NCI-H2227 (cell line): ENCODE measurements around the gene AMER1.

Experiments used
- DNase-seq: peaks from one replicate; lab custom pipeline; 2025; ENCODE audit not compliant: unreplicated experiment; lab: John Stamatoyannopoulos, UW

The AMER1 gene

DNA sequence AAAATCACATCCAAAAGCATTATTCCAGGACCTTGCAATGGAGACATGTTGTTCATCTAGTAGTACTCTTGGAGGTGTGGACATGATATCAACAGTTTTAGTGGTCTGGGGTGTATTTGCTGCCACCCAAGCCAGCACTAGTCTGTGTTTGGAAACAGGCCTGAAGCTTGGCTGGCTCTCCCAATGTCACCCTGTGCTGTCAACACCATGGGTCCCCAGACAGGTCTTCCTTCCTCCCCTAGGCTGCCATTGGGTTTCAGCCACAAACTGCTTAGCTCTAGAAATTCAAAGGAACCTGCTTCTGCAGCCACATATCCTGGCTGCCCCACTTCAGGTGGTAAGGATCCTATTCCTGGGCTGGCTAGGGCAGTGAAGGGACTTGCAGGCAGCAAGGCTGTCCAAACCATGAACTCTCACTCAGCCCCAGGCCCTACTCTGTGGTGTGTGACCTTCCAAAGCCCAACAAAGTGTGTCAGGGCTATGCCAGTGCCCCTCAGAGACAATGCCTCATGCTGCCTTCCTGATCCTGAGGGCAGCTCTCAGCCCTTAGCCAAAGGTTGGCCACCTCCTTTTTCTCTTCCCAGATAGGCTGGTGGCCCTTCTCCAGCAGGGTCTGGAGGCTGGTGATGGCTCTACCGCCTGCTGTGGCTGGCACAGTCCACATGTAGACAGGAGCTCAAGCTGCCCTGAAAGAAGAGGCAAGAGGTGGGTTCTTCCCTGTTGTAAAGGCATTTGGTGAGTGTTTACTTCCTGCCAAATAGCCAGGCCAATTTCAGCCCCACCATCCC lies 18.3 kb downstream of the AMER1 start:
- DNase-seq, result no peak

DNA sequence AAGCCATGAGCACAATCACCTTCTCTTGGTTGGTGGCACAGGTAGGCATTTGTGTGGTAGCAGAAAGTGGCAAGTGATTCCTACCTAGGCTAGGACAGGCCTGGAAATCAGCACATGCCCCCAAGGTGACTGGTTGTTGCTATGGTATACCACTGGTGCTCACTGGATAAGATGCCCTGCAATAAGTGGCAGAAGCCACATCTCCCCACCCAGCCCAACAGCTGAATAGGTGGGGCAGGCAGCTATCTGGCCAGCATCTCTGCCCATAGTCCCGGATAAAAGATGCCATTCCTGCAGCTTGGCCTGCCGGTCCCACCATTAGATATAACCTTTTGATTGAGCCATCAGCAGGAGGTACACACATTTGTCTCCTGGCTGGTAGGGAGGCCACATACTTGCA lies 21.1 kb downstream of the AMER1 start:
- no peak for DNase-seq

DNA sequence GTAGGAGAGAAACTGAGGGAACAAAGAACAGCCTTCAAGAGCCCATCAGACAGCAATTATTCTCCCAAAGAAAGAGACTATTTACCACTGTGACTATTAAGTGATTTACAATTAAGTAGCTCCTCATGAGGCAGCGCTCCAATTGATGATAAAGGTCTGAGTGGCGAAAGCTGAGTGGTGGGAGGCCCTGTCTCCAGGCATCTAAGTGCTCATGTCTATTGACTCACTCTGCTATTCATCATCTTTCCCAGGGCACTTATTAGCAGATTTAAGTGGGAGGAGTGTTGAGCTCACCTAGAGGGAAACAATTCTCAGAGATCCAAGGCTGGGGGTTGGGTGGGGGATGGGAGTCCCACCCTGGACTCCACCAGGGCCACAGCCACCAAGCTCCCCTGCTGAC lies 23.3 kb downstream of the AMER1 start:
- peak; percentile 57 for DNase-seq

DNA sequence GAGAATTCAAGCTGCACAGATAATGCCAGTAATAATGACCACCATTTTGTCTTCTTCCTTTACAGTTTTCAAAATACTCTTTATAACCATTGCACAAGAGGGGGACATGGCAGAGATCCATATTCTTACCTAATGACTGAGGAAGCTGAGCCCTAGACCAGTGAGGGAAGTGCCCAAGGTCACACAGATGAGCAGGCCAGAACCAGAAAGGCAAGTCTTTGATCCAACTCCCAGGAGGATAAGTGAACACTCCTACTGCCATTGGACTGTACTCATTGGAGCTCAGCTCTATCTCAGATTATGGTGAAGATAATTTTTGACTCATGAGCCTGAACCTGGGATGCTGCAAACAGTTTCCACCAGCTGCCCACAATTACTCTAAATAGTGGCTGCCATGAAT lies 28.6 kb downstream of the AMER1 start:
- DNase-seq, result no peak

DNA sequence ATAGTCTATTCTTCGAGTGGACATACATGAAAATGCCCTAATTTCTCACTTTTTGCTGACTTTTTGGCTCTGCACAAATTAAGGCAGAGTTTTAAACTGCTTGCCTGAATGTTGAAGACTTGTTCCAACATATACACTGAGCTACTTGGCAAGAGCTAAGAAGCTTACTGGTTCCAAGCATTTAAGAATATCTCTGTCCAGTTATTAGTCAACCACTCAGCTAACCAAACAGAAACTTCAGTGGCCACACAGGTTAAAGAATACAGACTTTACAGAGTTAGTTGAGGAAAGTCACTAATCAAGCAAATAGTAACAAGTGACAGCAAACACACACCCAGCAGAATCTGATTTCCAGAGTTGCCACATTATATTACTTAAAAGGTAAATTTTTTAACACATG lies 35.5 kb downstream of the AMER1 start:
- DNase-seq, result no peak

DNA sequence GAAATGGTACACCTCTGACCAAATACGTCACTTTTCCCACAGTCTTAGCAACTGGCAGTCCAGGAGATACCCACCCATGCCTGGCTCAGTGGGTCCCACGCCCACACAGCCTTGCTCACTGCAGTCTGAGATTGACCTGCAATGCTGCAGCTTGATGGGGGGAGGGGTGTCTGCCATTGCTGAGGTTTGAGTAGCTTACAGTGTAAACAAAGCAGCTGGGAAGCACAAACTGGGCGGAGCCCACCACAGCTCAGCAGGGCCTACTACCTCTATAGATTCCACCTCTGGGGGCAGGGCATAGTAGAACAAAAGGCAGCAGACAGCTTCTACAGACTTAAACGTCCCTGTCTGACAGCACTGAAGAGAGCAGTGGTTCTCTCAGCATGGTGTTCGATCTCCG lies 52.7 kb downstream of the AMER1 start:
- peak; percentile 5 for DNase-seq

DNA sequence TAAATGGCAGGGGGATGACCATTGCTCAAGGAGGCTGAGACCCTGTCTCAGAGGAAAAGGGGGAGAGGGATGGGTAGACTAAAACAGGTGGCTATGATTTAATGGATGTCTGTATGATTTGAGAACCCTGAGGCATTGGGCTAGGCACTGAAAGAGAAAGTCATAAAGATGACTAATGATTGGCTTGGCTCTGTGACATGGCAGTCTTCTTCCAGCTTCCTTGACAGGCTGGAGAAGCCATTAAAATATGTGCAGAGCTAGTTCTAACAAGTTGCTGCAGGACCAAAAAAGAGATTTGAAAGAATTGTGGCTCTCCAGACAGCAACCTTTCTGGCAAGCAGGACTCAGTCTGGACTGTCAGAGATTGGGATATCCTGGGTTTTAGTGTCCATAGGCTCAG lies 53.6 kb downstream of the AMER1 start:
- no peak for DNase-seq

DNA sequence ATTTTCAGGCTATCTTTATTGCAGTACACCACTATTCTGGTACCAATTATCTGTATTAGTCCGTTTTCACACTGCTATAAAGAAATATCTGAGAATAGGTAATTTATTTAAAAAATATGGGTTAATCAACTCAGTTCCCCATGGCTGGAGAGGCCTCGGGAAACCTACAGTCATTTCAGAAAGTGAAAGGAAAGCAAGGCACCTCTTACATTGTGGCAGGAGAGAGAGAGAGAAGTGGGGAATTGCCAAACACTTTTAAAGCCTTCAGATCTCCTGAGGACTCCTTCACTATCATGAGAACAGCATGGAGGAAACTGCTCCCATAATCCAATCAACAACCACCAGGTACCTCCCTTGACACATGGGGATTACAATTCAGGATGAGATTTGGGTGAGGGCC lies 54.7 kb downstream of the AMER1 start:
- DNase-seq, result no peak
